RWPE1 (cell line): Measurements from ENCODE around the gene SLC35A5.

ENCODE experiments used
- CTCF ChIA-PET: fragments of 350-600 bp; sonication (Branson Sonifier 250); formaldehyde crosslinking; extraction: SDS; loops from one replicate; lab custom pipeline; 2021; lab: Yijun Ruan, JAX
- POLR2A ChIA-PET: fragments of 400-600 bp; formaldehyde crosslinking; extraction: SDS; loops from one replicate; lab custom pipeline; 2020; ENCODE audit warnings: antibody characterized with exemption; ENCODE audit not compliant: low non-redundant PET; lab: Yijun Ruan, JAX
- DNase-seq: peaks from one replicate; pipeline ENCODE4 v3.0.0; 2012; ENCODE audit warnings: low spot score
- H3K27ac ChIP-seq: fragments of 450-650 bp; 2 replicates; pipeline ENCODE4 v1.5.1; 2017
- TF ChIP-seq, protein P1 (sequence below): fragments of 450-650 bp; conservative IDR thresholded peaks from 2 replicates; pipeline ENCODE4 v1.5.1; 2017; ENCODE audit warnings: low read depth, mild to moderate bottlenecking

SLC35A5 gene

DNA sequence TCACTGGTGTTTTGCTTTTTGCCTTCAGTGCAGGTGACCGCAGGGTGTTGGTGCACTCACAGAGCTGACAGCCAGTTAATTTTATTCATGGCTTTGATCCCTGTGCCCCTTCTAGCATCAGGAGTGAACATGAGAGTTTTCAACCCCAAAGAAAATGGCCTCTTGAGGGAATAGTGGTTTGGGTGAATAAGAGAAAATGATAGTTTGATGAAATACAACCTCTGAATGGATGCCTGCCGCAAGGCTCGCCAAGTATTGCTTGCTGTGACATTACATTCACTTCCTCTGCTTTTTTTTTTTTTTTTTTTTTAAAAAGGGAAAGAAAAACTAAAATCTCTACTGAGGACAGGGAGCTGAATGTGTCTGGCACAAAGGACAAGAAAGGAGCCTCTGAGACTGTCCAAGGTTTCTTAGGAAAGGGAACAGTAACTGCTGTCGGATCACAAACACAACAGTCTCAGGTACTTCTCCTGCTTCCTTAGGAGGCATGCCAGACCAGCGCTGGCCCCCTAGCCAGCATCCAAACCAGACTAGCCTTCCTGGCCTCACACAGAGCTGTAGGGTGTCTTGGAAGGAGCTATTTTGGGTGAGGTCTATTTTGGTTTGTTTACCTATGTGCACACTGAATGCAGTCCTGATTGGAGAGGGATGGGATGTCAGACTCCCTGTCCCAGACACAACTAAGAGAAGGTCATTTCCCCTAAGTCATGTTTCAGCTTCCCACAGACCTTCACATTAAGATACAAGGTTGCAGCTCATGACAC lies 50.1 kb downstream of the SLC35A5 start:
- no peak overlapping the region for H3K27ac ChIP-seq
- POLR2A ChIA-PET: no interaction called here
- no peak for DNase-seq
- TF ChIP-seq, protein P1, sequence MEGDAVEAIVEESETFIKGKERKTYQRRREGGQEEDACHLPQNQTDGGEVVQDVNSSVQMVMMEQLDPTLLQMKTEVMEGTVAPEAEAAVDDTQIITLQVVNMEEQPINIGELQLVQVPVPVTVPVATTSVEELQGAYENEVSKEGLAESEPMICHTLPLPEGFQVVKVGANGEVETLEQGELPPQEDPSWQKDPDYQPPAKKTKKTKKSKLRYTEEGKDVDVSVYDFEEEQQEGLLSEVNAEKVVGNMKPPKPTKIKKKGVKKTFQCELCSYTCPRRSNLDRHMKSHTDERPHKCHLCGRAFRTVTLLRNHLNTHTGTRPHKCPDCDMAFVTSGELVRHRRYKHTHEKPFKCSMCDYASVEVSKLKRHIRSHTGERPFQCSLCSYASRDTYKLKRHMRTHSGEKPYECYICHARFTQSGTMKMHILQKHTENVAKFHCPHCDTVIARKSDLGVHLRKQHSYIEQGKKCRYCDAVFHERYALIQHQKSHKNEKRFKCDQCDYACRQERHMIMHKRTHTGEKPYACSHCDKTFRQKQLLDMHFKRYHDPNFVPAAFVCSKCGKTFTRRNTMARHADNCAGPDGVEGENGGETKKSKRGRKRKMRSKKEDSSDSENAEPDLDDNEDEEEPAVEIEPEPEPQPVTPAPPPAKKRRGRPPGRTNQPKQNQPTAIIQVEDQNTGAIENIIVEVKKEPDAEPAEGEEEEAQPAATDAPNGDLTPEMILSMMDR: no peak
- CTCF ChIA-PET: no interaction called here

DNA sequence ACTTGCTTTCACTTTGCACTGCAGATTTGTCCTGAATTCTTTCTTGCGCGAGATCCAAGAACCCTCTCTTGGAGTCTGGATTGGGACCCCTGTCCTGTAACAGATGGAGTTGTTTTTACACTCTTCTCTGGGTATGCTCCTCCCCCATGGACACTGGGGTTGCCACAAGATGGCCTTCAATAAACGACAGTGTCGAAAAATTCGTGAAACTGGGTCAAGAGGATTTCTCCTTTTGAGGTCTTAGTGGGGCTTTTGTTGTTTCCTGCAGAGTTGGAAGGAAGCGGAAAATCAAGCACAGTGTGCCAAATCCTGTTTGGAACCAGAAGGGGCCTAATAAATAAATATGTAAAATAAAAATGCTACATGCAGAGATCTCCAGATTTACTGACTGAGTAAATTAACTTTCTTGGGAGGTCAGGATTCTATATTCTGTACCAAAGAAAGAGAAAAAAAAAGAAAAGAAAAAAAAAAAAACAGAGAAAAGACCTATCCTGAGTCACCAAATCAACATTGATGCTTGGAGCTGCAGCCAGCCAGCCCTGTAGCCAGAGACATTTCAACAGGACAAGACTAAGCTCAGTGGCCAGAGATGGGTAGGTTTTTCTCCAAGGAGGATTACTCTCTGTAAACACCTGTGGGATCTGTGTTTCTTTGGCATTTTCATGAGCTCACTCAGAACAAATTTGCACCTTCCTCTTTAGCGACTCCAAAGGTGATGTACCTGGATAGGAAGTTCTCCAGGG lies 54.3 kb downstream of the SLC35A5 start:
- ChIA-PET POLR2A (no interaction called here), CTCF (interaction anchor here (0.7 kb wide), 1 partner anchor 219 kb away, joined by 3 read pairs; no protein-coding TSS in a partner anchor)
- no peak for DNase-seq
- no peak overlapping the region for H3K27ac ChIP-seq
- TF ChIP-seq, protein P1: no peak

DNA sequence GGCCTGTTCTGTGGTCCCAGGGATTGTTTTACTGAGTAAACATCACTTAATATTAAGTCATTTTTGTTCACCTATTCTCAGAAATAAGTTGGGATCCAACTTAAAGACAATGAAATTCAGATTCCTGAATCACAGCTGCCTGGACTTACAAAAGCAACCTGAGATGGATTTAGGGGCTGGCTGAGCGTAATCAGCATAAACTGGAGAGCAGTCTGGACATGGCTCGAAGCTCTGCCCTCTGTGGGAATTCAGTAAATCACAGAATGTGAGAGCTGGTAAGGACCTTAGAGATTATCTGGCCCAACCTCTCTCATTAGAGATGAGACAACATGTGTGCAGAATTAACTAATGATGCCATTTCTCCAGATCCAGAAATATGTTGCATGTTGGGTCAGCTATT lies 55.4 kb downstream of the SLC35A5 start:
- no peak for DNase-seq
- CTCF ChIA-PET: no interaction called here
- H3K27ac ChIP-seq: no peak overlapping the region
- TF ChIP-seq, protein P1: no peak
- POLR2A ChIA-PET: no interaction called here

DNA sequence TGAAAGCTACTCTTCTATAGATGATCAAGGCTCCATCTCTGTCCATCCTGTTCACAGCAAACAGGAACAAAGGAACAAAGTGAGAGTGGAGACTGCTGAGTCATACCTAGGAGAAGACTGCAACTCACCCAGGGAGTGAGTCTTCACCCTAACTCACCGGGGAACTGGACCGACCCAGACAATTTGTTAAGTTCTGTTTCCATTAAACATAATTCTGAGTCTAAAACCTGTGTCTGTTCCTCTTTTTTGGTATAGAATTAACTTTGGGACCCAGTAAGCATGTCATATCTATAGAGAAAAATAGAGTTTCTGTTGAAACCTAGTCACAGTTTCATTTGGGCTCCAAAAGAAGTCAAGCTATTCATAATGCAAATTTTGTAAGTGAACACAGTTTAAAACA lies 57.5 kb downstream of the SLC35A5 start:
- TF ChIP-seq, protein P1: no peak
- H3K27ac ChIP-seq: no peak overlapping the region
- CTCF ChIA-PET: interaction anchor here (1.2 kb wide), 1 partner anchor 360 kb away, joined by 4 read pairs; no protein-coding TSS in a partner anchor
- DNase-seq: no peak
- POLR2A ChIA-PET: no interaction called here

DNA sequence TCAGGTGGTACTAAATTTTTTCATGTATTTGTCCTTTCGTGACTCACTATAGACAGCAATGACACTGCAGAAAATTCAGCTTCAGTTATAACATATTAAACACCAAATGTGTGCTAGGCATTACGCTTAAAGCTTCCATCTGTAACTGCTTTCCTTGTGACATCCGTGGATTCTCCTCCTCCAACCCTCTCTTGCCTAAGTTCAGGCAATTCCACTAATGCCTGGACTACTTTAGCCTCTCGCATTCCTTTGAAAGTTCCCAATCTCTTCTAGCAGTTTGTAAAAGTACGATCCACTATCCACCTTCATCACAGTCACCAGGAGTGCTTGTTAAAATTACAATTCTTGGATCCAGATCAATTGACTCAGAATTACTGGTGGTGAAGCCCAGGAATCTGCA lies 61.4 kb downstream of the SLC35A5 start:
- TF ChIP-seq, protein P1: no peak
- CTCF ChIA-PET: no interaction called here
- no peak overlapping the region for H3K27ac ChIP-seq
- POLR2A ChIA-PET: no interaction called here
- DNase-seq: no peak

DNA sequence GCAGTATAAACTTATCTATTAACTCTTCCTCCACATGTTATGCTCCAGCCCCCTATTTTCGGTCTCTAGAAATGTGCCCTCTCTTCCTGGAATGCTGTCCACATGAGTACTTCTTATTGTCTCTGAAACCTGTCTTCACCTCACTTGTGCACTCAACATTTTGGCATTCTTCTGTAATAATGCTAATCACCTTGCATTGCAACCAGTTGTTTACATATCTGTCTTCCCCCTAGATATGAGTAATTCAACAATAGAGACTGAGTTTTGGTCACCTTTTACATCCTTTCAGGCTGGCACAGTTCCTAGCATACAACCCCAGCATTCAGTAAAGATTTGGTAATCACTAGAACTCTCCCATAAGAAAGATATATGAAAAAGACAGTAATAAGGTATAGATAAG lies 61.9 kb downstream of the SLC35A5 start:
- POLR2A ChIA-PET: no interaction called here
- CTCF ChIA-PET: no interaction called here
- H3K27ac ChIP-seq: no peak overlapping the region
- no peak for DNase-seq
- TF ChIP-seq, protein P1: no peak
